Hematopoietic multipotent progenitor cell (in vitro differentiated cells): ENCODE data around the gene DCLK1. TPM values are rescaled to one million over a fixed set of nuclear protein-coding genes. Genes with fewer than 3 reads are reported as not detected.

Experiments used
- DNase-seq, 3 donors: peaks; one replicate each; pipeline ENCODE4 v3.0.0-alpha.2; 2011 to 2015; ENCODE audit warnings: low read depth in 2 of 3, low spot score in 2 of 3
- total RNA-seq: library from RNA; depleted of rRNA; stranded (reverse); fragments of >200 nt; gene quantifications from one replicate; pipeline ENCODE4 v1.2.3, GENCODE V29; 2012

Gene DCLK1
- total RNA-seq, 1 donor = under 0.01 TPM

DNA sequence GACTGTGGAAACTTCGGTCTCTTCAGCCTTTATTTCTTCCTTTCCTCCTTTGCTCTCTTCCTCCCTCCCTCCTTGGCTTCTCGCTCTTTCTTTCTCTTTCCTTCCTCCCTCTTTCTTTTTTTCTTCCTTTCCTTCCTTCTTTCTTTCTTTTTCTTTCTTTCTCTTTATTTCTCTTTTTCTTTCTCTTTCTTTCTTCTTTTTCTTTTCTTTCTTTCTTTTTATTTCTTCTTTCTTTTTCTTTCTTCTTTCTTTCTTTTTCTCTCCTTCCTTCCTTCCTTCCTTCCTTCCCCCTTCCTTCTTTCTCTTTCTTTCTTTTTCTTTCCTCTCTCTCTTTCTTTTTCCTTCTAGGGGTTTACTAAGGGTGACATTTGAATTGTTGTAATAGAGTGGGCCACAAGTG, 364.5 kb downstream of the DCLK1 start:
- no peak for DNase-seq

DNA sequence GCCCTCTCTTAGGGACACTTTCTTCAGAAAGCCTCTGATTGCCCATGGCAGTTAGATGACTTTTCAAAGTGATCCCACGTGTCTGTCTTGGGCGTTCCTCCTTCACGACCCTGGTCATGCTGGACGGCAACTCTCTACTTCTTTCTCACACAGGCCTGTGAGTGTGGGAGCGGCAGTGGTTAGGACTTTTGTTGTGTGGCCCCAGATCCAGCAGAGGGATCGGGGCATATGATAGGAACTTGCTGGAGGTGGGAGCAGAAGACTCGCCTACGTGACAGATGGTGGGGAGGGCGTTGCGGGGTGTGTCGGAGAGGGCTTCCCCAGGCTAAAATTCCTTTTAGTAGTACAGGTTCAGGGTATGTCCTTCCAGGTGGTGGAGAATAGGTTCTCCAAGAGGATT, 365.2 kb downstream of the DCLK1 start:
- no peak for DNase-seq

DNA sequence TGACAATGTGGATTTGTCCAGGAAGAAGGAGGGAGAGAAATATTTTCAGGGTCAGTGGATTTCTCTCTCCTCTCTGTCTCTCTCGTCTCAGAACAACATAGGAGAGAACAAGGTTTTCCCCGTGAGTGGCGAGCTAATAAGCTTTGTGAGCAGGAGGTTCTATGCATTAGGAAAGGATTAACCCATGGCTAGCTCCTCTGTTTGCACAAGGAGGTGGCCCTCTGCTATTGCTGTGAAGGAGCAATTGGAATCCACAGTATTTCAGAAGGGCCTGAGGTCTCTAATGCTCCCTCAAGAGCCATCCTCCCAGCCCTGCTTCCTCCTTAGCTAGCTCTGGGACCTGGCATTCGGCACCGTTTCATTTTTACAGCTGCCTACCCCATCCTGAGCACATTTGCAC, 365.8 kb downstream of the DCLK1 start:
- DNase-seq = no peak

DNA sequence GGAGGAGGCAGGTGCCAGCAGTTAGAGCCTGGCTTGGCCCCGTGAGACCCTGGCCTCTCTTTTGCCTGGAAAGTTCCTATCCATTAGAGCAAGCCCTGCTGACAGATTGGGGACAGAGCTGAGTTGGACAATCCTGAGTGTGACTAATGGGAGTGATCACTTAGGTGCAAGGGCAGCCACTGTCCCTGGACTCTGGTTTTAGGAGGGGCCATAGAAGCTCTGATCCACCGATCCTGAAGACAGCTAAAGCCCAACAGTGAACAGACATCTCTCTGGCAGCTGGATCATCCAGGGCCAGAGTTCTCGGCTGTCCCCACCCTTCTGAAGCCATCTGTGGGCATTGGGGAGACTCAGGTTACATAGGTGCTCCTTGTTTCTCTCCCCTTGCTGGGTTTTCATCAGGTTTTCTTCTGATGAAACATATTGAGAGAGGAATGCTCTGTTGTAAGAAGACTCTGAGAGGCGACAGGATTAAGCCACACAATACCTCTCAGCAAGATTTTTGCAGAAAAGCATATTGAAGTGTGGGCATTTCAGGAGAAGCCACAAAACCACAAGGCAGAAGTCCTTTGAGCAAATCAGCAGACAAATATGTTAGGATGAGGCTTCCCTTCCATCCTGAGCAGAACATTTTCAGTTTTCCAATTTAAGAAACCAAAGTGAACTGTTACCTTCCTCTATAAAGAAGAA, 366.7 kb downstream of the DCLK1 start:
- DNase-seq = no peak

DNA sequence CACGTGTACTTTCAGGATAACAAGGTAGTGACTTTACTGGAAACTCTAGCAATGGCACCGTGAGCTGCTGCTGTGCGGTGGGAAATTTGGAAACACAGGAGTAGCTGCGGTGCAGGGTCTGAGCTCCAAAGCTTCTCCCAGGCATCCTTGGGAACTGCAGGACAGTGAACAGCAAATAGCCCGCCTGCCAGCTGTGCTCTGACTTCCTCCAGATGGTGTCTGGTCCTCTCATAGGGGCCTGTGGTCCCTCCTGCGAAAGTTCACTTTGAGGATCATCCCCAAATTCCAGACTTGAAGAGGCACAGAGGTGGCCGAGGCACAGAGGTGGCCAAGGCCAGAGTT, 367.4 kb downstream of the DCLK1 start:
- no peak for DNase-seq

DNA sequence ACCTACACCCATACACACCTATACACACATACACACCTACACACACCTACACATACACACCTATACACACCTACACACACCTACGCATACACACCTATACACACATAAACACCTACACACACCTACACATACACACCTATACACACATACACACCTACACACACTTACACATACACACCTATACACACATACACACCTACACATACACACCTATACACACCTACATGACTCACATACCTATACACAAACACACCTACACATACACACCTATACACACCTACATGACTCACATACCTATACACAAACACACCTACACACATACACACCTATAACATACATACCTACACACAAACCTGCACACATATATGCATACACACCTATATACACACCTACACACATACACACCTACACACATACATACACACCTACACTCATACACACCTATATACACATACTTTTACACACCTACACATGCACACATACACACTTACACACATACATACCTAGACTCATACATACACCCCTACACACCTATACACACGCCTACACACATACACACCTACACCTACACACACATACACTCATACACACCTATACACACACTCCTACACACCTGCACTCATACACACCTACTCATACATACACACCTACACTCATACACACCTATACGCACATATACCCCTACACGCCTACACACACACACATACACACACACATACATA, 368.0 kb downstream of the DCLK1 start:
- DNase-seq = no peak

DNA sequence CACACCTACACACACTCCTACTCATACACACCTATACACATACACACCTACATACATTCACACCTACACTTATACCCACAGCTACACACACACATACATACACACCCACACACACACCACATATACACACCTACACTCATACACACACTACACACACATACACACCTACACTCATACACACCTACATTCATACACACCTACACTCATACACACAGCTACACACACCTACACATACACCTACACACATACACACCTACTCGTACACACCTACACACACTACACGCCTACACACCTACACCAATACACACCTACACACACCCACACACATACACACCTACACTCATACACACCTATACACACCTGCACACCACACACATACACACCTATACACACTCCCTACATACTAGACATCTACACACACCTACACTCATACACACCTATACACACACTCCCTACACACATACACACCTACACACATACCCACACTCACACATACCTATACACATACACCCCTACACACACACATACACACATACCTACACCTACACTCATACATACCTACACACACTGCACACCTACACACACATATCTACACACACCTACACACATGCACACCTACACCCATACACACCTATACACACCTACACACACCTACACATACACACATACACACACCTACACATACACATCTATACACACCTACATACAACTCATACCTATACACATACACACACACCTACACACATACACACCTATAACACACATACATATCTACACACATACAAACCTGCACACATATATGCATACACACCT, 369.5 kb downstream of the DCLK1 start:
- no peak for DNase-seq

DNA sequence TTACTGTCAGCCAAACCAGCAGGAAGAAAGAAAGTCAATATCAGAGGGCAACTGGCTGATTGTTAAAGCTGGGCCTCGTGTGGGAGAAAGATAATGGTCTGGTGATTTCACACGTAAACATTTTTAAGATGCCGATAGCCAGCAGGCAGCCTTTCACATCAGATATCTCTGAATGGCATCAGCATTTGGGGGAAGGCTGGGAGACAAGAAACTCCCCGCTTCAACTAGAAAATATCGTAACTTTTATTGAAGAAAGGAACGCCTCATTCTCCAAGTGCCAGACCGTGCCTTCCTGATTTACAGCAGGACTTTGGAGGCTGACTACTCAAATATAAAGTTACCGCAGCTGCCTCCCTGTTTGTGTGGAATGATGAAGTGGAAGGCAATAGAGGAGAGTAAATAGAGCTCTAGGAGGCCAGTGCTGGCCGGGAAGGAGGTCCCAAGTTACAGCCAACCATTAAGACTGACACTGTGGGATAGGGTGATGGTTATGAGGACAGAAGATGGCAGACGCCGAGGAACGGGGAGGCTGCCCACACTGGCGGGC, 370.4 kb downstream of the DCLK1 start:
- DNase-seq = no peak

DNA sequence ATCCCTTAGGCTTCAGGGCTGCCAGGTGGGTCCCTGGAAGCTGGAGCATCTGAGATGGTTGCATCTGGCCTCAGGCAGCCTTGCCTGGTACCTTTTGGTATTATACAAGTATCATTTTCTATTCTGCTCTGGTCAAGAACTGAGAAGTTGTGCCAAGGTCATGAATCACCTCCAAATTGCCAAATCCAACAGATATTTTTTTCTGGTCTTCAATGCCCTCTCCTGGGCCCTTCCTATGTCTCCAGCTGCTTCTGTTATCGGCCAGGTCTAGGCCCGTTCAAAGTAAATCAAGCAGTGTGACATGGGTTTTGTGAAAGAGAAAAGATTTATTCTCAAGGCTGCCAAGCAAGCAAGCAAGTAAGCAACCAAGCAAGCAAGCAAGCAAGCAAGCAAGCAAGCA, 383.6 kb downstream of the DCLK1 start:
- DNase-seq = no peak

DNA sequence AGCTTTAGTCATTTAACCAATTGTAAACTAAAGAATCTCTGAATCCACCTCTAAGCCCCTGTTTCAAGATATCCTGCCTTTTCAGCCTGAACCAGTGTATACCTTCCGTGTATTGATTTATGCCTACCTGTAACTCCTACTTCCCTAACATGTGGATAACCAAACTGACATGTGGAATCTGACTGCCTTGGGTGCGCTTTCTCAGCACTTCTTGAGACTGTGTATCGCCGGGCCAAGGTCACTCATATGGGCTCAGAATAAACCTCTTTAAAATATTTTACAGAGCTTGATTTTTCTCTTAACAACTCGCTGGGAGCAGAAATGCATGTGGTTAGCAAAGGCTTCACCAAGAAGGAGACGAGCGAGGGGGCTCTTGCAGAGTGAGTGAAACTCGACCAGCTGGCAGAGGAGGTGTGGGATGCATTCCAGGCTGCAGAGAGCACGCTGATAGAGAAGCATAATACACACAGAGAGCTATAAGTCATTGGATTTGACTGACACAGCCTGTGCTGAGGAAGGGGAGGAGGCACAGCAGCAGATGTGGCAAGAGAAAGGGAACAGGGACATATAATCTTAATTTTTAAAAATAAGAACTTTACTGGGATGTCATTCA, 386.5 kb downstream of the DCLK1 start:
- DNase-seq = no peak

DNA sequence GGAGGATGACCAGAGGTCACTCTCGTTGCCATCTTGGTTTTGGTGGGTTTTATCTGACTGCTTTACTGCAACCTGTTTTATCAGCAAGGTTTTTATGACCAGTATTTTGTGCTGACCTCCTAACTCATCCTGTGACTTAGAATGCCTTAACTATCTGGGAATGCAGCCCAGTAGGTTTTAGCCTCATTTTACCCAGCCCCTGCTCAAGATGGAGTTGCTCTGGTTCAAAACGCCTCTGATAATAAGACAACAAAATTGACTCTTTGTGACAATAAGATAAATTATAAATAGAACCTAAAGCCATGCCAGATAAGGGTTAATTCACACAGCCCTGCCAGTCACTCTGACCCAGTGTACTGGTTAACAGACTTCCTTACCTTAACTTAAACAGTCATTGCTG, 387.0 kb downstream of the DCLK1 start:
- DNase-seq = no peak

DNA sequence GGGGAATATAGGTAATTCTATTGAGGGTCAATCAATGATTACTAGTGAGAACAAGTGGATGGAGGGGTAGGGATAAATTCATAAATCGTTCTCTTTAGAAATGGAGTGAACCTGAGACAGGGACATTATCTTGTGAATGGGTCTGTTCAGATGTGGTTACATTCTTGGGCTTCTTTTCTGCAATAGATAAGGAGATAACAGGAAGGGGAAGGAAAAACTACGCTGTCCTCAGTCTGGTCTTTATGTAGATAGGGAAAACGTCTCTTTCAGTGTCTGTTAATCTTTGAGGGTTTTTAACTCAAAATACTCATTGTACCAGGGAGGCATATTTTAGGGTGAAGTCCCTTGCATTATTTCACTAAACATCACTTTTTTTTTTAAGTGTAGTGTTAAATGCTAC, 388.0 kb downstream of the DCLK1 start:
- no peak for DNase-seq

DNA sequence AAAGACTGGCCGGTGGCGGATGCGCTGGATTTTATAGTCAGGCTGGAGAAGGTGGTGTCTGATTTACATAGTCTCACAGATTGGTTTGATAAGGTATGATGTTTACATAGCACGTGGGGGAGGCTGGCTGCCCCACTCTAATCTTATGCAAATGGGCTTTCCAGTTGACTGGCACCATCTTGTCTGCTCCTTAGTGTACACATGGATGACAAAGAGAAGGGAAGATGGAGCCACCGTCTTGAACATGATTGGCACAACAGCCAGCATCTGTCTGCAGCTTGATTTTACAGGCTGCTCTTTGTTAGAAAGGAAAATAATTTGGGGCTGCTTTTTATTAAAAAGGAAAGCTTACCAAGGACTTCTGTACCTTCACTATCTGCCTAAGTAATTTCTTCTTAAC, 389.5 kb downstream of the DCLK1 start:
- no peak for DNase-seq

DNA sequence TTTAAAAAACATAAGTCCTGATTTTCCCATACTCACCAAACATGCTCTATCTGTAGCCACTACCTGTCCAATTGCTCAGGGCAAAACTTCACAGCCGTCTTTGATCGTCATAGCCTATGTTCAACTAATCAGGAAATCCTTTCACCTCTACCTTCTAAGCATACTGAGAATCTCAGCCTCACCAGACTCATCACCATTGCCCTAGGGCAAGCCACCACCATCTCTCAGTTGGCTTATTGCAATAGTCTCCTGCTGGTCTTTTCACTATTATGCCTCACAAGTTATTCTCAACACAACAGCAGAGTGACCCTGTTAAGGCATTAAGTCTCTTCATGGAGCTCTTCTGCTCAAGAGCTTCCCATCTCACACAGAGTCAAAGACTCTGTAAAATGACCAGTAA, 394.3 kb downstream of the DCLK1 start:
- no peak for DNase-seq

DNA sequence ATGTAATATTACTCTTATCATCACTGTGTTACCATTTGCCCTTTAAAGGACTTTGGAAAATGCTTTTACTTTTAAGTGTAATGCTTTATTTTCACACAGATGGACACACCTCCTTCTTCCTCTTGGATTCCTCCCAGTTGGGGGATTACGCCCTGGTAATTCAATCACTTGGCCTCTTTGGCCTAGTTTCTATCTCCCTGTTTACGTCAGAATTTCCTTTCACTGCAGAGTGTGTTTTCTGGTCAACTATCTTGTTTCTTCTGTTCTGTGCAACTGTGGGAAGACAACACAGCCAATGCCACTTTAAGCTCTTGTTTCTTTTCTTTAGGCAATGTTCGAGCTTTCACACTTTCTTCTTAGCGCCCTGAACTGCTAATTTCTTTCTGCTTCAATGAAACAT, 397.4 kb downstream of the DCLK1 start:
- no peak for DNase-seq

DNA sequence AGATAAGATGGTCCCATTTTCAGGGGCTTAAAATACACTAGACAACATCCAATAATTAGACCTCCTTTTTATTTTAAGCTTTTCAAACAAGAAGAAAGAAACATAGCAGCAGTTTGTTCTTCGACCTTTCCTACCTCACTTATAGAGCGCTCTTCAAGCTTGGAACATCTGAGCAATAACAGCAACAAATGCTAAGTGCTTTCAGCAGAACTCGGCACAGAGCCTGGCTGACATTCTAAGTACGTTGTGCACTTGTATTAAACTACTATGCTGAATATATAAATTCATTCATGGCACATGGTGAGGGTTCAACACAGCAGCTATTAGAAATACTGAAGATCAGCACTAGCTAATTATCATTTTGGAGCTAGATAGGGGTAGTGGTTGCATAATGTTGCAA, 398.6 kb downstream of the DCLK1 start:
- DNase-seq = no peak

DNA sequence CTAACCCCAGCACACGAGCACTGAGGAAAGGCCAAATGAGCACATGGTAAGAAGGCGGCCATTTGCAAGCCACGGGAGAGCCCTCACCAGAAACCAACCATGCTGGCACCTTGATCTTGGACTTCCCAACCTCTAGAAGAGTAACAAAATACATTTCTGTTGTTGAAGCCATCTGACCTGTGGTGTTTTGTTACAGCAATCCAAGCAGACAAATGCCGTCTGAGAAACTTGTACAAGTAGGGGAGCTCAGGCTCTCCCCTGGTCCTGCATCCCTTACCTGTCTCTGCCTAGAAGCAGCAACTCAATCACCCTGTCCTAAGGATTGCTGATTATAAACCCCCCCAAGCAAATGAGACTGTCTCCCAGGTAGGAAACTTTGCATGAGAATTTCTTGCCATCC, 399.7 kb downstream of the DCLK1 start:
- no peak for DNase-seq

DNA sequence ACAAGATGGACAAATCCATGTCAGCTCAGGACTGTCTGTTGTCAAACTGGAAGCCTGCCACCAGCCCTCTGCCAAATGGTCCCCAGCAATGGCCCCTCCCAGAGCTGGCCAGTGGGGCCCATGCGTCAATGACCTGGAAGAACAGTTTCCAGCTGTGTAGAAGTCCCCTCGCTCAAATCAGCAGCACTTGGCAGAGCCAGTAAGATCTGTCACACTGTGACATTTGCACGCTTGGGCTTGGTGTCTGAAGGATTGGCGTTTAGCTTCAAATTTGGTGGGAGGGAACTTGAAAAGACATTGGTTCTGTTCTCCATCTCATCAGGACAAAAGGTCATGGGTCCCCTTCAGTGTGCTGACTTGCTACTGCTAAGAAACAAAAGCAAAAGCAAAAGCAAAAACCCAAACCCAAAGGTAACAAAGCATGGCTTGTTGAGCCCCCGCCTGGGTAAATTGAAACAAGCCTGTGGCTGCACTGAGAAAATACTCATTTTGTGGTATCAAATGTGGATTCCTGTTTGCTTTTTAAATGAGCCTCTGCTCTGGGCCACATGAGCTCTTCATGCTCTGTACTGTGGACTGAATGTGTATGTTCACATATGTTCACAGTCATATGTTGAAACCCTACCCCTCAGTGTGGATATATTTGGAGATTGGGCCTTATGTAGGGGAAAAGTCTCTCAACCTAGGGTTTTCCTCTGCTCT, 401.1 kb downstream of the DCLK1 start:
- DNase-seq = no peak

DNA sequence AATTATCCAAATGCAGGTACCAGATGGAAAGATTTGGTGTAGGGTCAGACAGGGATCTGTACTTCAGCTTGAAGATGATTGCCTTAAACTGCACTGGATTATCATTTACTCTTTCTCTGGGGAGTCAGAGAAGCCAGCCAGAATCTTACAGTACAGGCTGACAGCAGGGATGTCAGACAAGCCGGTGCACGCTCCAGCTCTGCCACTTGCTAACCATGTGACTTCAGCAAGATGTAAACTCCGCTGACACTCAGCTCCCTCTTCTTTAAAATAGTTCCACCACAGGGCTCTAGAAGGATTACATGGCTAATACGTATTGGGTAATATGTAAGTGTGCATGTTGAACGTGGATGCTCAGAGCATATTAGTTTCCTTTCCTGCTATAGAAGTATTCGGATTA, 403.3 kb downstream of the DCLK1 start:
- DNase-seq = no peak

DNA sequence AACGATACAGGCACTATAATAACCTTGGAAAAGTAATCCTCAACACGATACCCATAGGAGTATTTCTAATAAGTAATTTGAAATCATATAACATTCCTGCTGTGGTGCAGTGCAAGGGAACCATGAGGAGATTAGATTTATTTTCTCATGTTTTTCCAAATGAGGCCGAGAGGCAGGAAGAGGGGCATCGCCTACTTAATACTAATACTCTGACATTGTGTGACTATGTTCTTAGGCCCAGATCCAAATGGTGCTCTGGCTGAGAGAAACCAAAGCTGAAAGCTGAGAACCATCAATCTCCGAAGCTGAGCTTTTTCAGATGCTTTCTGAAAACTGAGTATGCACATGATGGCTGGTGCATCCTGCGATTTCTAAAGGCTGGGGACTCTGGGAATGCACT, 406.7 kb downstream of the DCLK1 start:
- no peak for DNase-seq

DNA sequence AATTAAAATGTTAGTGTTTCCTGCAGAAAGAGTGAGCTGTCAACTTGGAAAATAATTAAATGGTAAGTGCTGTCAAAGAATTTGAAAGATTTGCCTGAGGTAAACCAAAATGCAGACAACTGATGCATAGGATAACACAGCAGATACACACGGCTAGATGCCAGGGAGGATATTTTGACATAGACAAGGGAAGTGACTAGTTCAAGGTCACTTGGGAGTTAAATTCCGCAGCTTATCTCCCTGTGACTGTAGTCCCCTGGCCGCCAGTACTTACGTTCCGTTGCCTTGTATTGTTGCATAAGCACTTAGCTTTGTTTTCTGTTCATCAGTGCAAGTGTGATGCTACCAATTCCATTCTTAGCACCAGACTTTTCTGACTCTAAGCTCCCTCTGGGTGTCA, 407.4 kb downstream of the DCLK1 start:
- no peak for DNase-seq
